Effector memory CD4-positive, alpha-beta T cell (primary cell): ENCODE results near the gene TCF20.
A peak's percentile ranks its signal among the peaks of the same experiment; 100 is the strongest.

Experiments
- DNase-seq, 3 donors: peaks; one replicate each; pipeline ENCODE4 v3.0.0-alpha.2; 2020
- H3K27ac ChIP-seq: 2 replicates; pipeline ENCODE4 v1.7.0; 2013; ENCODE audit warnings: mild to moderate bottlenecking, low read length, moderate library complexity; ENCODE audit not compliant: insufficient read depth, poor library complexity, severe bottlenecking
- H3K27me3 ChIP-seq: replicated peaks from 2 replicates; pipeline ENCODE4 v1.7.0; 2013; ENCODE audit warnings: mild to moderate bottlenecking, low read length; ENCODE audit not compliant: insufficient read depth, control insufficient read depth, poor library complexity, severe bottlenecking
- H3K36me3 ChIP-seq: 2 replicates; pipeline ENCODE4 v1.7.0; 2013; ENCODE audit warnings: mild to moderate bottlenecking, low read length, moderate library complexity; ENCODE audit not compliant: control insufficient read depth, insufficient read depth
- H3K4me1 ChIP-seq: 2 replicates; pipeline ENCODE4 v1.7.0; 2013; ENCODE audit warnings: low read length, mild to moderate bottlenecking; ENCODE audit not compliant: control insufficient read depth, insufficient read depth, poor library complexity, severe bottlenecking
- H3K4me3 ChIP-seq: 2 replicates; pipeline ENCODE4 v1.7.0; 2013; ENCODE audit warnings: low read length, low read depth, mild to moderate bottlenecking; ENCODE audit not compliant: insufficient read depth, poor library complexity, severe bottlenecking
- H3K9me3 ChIP-seq: 2 replicates; pipeline ENCODE4 v1.7.0; 2013; ENCODE audit warnings: mild to moderate bottlenecking, low read length, moderate library complexity; ENCODE audit not compliant: control insufficient read depth

Gene TCF20

DNA sequence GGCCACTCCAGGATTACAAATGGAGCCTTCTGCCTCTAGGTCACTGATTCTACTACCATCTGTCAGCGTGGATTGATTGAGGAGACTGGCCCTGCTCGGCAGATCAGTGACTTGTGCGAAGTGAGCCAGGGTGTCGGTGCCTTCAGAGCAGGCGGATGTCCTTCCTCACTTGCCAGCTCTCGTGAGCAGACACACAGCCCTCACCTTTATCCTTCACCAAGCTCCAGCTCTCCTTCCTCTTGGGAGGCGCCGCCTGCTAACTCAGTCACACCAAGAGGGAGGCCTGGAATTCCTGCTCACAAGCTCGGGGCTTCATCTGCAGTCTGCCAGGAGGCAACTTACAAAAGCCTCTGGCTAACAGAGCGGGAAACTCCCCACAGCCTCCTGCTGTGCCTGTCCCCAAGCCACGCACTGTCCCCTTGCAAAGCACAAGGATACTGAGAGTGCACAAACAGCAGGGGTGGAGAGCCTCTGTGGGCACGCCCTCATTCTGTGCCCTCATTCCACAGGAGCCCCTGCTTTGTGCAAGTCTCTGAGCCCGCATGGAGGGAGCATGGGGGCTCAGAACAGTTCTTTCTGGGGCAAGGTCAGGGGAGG, 3.5 kb upstream of the TCF20 start:
- Histone ChIP-seq H3K27ac (no peak overlapping the region), H3K4me1 (peaks cover 5% of the 10 kb centered on the region), H3K4me3 (no peak overlapping the region), H3K9me3 (no peaks in the 10 kb centered on the region), H3K36me3 (no peaks in the 10 kb centered on the region), H3K27me3 (no peaks in the 10 kb centered on the region)
- no peak for DNase-seq

DNA sequence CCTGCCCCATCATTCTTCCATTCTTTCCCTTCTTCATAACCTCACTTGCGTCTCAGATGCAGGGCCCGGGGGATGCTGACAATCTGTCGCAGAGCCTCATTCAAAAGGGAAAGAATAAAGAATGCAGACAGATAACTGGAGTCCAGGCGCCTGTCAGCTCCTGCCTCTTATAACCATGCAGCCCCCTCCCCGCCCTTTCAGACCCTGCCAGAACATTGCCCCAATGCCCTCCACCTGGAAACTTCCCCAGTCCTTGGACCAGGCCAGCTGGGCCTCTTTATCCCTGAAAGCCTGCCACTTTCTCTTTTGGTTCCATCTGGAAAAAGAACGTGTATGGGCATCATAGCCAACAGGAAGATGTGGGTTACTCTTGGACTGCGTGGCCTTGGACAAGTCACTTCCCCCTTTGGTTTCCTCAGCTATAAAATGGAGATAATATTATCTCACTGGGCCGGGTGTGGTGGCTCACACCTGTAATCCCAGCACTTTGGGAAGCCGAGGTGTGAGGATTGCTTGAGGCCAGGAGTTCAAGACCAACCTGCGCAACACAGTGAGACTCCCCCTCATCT, 2.1 kb upstream of the TCF20 start:
- Histone ChIP-seq H3K36me3 (no peaks in the 10 kb centered on the region), H3K27ac (no peak overlapping the region), H3K4me1 (peaks cover 13% of the 10 kb centered on the region), H3K4me3 (no peak overlapping the region), H3K27me3 (no peaks in the 10 kb centered on the region), H3K9me3 (no peaks in the 10 kb centered on the region)
- DNase-seq: no peak

DNA sequence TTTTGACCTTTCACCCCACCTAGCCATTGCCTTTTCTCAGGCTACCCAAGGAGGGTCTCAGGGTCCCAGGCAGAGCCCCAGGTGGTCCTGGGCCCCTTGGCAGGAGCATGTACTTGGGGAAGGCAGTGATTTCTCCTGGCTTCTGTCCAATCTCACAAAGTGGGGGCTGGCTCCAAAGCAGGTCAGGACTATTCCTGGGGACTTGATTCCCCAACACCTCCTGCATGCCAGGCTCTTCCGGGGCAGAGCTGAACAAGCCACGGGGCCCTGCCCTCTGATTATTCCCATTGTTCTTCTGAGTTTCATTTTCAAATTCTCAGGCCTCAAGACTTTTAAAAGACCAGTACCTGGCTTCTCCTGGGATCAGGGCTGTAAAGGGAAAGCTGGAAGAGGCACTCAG, 1.5 kb upstream of the TCF20 start:
- no peak overlapping the region for H3K4me3 ChIP-seq
- peaks cover 13% of the 10 kb centered on the region for H3K4me1 ChIP-seq
- no peaks in the 10 kb centered on the region for H3K27me3 ChIP-seq
- H3K27ac ChIP-seq: no peak overlapping the region
- no peak for DNase-seq
- H3K36me3 ChIP-seq: no peaks in the 10 kb centered on the region
- no peaks in the 10 kb centered on the region for H3K9me3 ChIP-seq

DNA sequence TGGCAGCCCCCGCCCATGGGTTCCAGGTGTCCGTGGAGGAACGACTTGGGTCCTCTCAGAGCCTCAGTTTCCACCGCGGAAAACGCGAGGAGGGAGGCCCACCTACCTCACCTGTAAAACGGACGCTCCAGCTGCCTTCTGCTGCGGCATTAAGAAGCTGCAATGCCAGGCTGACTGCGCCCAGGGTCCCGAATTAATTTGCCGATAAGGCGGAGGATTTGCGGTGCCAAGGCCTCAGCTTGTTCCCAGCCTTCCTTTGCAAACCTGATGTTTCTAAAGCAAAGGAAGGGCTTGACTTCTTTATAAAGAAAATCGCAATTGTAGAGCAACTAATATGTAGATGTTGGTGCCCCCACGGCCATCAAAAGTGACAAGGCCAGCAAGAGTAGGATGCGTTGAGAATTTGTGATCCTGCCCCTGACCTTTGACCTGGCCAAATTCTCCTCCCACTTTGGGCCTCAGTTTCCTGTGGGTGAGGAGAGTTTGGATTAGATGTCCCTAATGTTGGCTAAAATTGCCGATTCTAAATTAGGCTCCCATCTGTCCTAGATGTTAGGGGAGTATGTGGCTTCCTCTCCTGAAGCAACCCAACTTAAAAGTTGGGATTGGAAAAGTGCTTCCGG, 849 bp upstream of the TCF20 start:
- Histone ChIP-seq H3K9me3 (no peaks in the 10 kb centered on the region), H3K27ac (no peak overlapping the region), H3K36me3 (no peaks in the 10 kb centered on the region), H3K4me1 (peaks cover 13% of the 10 kb centered on the region), H3K4me3 (peak overlapping the region; percentile 40), H3K27me3 (no peaks in the 10 kb centered on the region)
- no peak for DNase-seq

DNA sequence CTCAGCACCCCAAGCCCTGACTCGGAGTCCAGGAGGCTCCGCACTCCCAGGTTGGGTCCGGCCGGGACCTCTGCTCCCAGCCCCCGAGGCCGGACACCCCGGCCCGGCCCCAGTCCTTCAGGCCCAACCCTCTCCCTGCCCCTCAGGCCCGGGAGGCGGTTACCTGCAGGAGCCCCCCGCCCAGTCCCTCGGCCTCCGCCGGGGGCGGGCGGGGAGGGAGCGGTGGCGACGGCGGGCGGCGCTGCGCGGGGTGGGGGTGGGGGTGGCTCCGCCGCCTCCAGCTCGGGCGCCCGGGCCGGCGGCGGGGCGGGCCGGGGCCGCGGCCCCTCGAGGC, 310 bp downstream of the TCF20 start:
- Histone ChIP-seq H3K4me3 (peak overlapping the region; percentile 97), H3K27me3 (no peaks in the 10 kb centered on the region), H3K4me1 (peaks cover 13% of the 10 kb centered on the region), H3K27ac (peak overlapping the region; percentile 86), H3K36me3 (no peaks in the 10 kb centered on the region), H3K9me3 (no peaks in the 10 kb centered on the region)
- DNase-seq: peak in 1 of 3 donors; percentile 19

DNA sequence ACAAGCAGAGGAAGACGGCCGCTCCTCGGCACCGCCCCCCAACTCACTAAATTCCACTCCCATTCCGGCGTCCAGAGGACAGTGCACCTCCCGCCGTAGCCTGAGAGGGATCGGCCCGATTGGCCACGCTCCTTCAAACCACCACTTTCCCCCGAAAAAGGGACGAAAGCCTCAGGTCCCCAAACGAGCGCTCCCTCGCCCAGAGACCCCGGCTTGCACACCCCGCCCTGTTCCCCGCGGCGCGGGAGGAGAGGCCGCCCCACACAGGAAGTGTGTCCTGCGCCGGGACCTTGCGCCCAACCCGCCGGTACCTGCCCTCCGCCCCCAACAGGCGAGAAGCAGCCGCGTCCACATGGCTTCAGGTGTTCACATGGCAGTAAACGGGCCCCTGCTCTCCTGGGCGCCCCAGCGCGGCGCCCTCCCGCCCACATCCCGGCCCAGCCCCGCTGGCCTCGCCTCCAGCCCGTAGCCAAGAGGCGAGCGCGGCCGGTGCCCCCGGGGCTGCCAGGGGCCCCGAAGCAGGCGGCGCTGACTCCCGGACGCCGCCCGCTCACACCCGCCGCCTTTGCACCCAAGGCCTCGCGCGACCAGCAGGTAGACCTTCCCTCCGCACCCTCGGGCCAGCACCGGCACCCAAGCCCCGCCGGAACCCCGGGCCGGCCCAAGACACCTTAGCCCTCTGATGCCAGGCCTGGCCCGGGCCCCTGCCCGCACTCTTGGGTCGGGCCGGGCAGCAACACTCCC, 849 bp downstream of the TCF20 start:
- no peaks in the 10 kb centered on the region for H3K9me3 ChIP-seq
- H3K4me3 ChIP-seq: peak overlapping the region; percentile 97
- H3K4me1 ChIP-seq: peaks cover 13% of the 10 kb centered on the region
- peak overlapping the region; percentile 86 for H3K27ac ChIP-seq
- DNase-seq: peak; percentile 53 to 66 (median 58)
- H3K27me3 ChIP-seq: no peaks in the 10 kb centered on the region
- H3K36me3 ChIP-seq: no peaks in the 10 kb centered on the region

DNA sequence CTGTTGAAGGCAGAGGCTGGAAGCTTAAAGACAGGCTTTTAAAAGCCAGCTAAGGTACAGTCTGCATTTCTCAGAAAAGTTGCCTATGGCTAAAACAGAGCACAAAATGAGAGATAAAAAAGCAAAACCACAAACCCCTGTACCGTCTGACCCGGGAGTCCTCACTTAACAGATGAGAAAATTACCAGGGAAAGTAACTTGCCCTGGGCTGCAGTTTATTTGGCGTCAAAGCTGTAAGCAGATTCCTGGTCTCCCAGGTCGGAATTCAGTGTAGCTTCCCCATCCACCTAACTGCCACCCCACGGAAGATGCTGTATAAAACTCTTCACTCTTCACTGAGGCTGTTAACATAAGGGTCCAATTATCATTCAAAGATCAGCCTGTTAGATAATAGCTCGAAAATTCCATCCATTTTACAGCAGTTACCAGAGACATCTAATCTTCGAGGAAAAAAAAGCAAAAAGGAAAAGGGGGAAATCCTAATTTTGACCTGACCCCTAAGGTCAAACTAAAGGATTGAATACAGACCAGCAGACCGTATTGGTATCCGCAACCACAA, 1.5 kb downstream of the TCF20 start:
- Histone ChIP-seq H3K27me3 (no peaks in the 10 kb centered on the region), H3K27ac (peak overlapping the region; percentile 86), H3K4me1 (peaks cover 13% of the 10 kb centered on the region), H3K4me3 (peak overlapping the region; percentile 97), H3K36me3 (no peaks in the 10 kb centered on the region), H3K9me3 (no peaks in the 10 kb centered on the region)
- no peak for DNase-seq

DNA sequence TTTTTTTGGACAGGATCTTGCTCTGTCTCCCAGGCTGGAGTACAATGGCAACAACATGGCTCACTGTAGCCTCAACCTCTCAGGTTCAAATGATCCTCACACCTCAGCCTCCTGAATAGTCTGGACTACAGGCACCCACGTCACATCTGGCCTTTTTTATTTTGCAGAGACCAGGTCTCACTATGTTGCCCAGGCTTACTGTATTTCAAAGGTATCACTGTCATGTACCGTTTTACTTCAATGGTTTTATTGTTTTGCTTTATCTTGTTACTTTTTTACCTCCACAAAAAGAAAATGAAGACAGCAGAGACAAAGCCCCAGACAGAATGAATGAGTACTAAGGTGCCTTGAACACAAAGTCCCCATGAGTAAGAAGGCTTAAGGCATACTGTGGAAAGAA, 5.1 kb downstream of the TCF20 start:
- no peaks in the 10 kb centered on the region for H3K27me3 ChIP-seq
- H3K27ac ChIP-seq: no peak overlapping the region
- peaks cover 26% of the 10 kb centered on the region for H3K4me1 ChIP-seq
- no peaks in the 10 kb centered on the region for H3K9me3 ChIP-seq
- no peak overlapping the region for H3K4me3 ChIP-seq
- H3K36me3 ChIP-seq: no peaks in the 10 kb centered on the region
- no peak for DNase-seq

DNA sequence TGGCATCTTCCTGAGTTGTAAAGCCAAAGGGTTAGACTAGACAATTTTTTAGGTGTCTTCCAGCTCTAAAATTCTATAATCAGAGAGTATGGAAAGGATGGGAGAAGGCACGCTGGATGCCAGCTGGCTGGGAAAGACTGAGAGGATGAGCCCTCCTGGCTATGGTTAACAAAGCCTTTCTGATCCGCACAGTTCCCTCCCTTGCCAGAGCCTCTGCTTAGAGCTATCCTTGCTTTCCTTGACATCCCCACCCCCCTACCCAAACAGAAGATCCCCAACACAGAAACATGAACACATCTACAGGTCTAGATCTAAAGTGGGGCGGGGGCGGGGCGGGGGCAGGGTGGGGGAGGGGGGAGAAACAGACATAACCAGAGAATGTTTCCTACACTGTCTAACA, 6.5 kb downstream of the TCF20 start:
- Histone ChIP-seq H3K36me3 (no peaks in the 10 kb centered on the region), H3K4me3 (no peak overlapping the region), H3K9me3 (no peaks in the 10 kb centered on the region), H3K27me3 (no peaks in the 10 kb centered on the region), H3K27ac (no peak overlapping the region), H3K4me1 (peaks cover 24% of the 10 kb centered on the region)
- no peak for DNase-seq

DNA sequence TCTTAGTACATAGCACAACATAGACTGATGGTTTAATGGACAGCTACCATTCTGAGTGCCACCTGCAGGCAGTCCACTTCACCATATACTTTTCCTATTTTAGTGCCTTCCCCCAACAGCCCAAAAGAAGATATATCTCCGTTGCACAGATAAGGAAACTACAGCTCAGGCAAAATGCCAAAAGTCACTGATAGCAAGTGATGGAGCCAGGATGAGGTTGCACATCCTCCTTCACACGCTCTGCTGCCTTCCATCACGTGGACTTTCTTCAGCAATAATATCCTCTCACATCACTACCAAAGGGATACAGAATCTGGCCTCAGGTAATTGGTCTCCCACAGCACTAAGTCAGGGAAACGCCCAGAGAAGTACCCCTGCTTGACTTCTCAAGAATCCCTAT, 7.5 kb downstream of the TCF20 start:
- Histone ChIP-seq H3K27ac (no peak overlapping the region), H3K4me1 (peaks cover 16% of the 10 kb centered on the region), H3K9me3 (no peaks in the 10 kb centered on the region), H3K27me3 (no peaks in the 10 kb centered on the region), H3K36me3 (no peaks in the 10 kb centered on the region), H3K4me3 (no peak overlapping the region)
- no peak for DNase-seq
